ENCODE results near the gene MRPS35.

DNA sequence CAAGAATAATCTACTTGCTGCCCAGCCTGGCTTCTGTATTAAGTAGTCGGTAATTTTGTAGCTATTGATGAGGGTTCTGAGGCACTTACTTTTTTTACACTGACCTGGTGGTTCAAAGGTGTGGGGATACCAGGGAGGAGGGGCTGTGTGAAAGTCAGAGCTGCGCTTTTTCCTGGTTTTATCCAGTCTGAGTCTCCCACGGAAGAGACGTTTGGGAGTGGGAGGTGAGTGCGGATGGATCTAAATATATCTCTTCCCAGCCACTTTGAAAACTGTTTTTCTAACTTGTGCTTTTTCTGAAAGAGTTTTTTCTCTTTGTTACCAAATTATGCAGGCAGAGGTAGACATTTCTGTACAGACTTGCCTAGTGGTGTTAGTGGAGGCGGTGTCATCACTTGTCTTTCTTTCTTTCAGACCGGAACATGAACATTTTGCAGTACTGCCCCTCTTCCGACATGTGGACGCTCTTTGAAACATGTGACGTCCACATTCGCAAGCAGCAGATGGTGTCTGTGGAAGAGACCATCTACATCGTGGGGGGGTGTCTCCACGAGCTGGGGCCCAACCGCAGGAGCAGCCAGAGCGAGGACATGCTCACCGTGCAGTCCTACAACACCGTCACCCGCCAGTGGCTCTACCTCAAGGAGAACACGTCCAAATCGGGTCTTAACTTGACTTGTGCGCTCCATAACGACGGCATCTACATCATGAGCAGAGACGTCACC lies 86.8 kb downstream of the MRPS35 start:
- TF ChIP-seq CTCF (IDR thresholded peaks at IDR 0.05; ENCODE audit: poor library complexity) (no peak), EZH2 (IDR thresholded peaks at IDR 0.05; ENCODE audit: borderline replicate concordance) (no peak)

Measured in hepatocyte (in vitro differentiated cells).